Measurements from ENCODE around the gene ABRACL. TPM values are rescaled to one million over a fixed set of nuclear protein-coding genes. Genes with fewer than 3 reads are reported as not detected.
A peak's percentile ranks its signal among the peaks of the same experiment; 100 is the strongest.

ABRACL gene
- total and polyA plus RNA-seq, 9 of the 15 experiments (the other 6 are each of a cell fraction or from before 2014, with no cell fraction given), result 1.1 to 5.2 (median 1.9) TPM

DNA sequence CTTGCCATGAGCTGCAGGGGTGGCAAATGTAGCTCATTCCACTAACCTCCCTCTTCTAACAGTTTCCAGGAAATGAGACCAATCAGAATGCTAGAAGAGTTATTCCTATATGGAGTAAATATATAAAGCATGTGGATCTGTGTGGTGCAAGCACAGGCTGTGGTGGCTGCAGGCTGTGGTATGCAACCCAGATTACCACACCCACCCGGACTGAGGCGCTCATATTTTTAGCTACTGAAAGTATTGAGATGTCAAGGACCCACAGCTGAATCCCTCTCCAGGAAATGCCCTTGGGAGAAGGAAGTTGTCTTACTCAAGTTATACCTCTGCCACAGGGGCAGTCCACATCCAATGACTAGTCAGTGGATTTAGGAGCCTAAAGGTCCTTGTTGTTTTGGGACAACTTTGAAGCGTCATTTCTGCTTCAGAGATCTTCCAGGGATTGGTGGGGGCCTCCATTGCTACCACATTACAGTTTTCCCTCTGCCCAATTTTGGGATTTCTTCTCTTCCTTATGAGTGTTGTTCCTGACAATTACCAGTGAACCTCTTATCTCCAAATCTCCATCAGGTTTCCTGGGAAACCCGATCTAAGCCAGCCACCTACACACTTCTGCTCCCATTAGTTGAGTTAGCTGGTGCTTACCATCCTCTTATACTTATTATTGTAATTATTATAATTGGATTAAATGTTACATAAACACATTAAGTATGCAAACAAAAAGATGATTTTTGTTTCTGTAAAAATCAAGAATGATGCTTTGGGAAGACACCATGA, 28.4 kb upstream of the ABRACL start:
- FAIRE-seq, result no peak
- CTCF ChIA-PET (ENCODE audit: low intra/inter-chr PET ratio), result no interaction called here

GRCh38 chr6:139003751-139004150, 24.8 kb upstream of the ABRACL start:
- Histone ChIP-seq H3K9me1 (ENCODE audit: control insufficient read depth, insufficient read depth, low read length) (no peaks in the 10 kb centered on the region), H3K9me3 (replicated peaks; ENCODE audit: control insufficient read depth, insufficient read depth, low read depth, low read length) (no peaks in the 10 kb centered on the region), H3K79me2 (ENCODE audit: control insufficient read depth, insufficient read depth, low read length) (no peaks in the 10 kb centered on the region), H3K9ac (ENCODE audit: insufficient read depth in 1 of 2, low read depth in 2 of 2, low read length in 2 of 2) (no peak overlapping the region), H3K36me3 (ENCODE audit: control insufficient read depth, insufficient read depth, low read length) (no peaks in the 10 kb centered on the region), H3K27me3 (ENCODE audit: control insufficient read depth in 2 of 2, insufficient read depth in 2 of 2, low read length in 2 of 2) (peaks cover 6 to 11% of the 10 kb centered on the region in 2 experiments), H3K4me1 (replicated peaks in 1 of 2; ENCODE audit: control insufficient read depth in 2 of 2, insufficient read depth in 2 of 2, low read length in 2 of 2) (no peaks in the 10 kb centered on the region), H3K4me3 (no peak overlapping the region), H2AFZ (ENCODE audit: low read depth, low read length) (no peak overlapping the region), H4K20me1 (replicated peaks; ENCODE audit: control insufficient read depth, insufficient read depth, low read length) (no peaks in the 10 kb centered on the region), H3K4me2 (ENCODE audit: insufficient read depth, low read length) (no peak overlapping the region), H3K27ac (ENCODE audit: extremely low read depth, low read depth, low read length) (no peak overlapping the region)
- in situ Hi-C loops (cut with MboI) (no loop called here), intact Hi-C loops (cut with micrococcal nuclease) (no loop called here)
- no TSS peak for BruUV-seq (replicated peaks)
- ChIA-PET POLR2A (interaction anchor here (1.0 to 1.2 kb wide), 2 partner anchors 17 to 18 kb away, joined by 3 read pairs; no protein-coding TSS in a partner anchor), CTCF (ENCODE audit: low intra/inter-chr PET ratio) (no interaction called here)
- no peak for FAIRE-seq
- DNase-seq (ENCODE audit: extremely low read depth in 1 of 4, low spot score in 3 of 4), result no peak
- ATAC-seq, result no peak
- no peak for TF ChIP-seq STAT5B (CRISPR knock-in tag; IDR thresholded peaks at IDR 0.05)
- TF ChIP-seq ZNF175 (CRISPR knock-in tag; IDR thresholded peaks at IDR 0.05; ENCODE audit: low read depth), result no peak
- peak; percentile 96 for TF ChIP-seq SPI1 (IDR thresholded peaks at IDR 0.05; ENCODE audit: borderline replicate concordance, low read depth, low read length)

More for the DNA sequence above, 28.4 kb upstream of the ABRACL start:
- no peak overlapping the region for H3K27ac ChIP-seq (ENCODE audit: extremely low read depth, low read depth, low read length)
- DNase-seq (ENCODE audit: extremely low read depth in 1 of 4, low spot score in 3 of 4) (no peak), ATAC-seq (no peak)
- H3K4me1 ChIP-seq (replicated peaks in 1 of 2; ENCODE audit: control insufficient read depth in 2 of 2, insufficient read depth in 2 of 2, low read length in 2 of 2), result no peaks in the 10 kb centered on the region
- H3K4me2 ChIP-seq (ENCODE audit: insufficient read depth, low read length), result no peak overlapping the region
- H4K20me1 ChIP-seq (replicated peaks; ENCODE audit: control insufficient read depth, insufficient read depth, low read length), result no peaks in the 10 kb centered on the region
- POLR2A ChIA-PET, result interaction anchor here (0.5 to 0.6 kb wide), 2 partner anchors 25 to 212 kb away, joined by 3 to 5 read pairs; no protein-coding TSS in a partner anchor
- H3K36me3 ChIP-seq (ENCODE audit: control insufficient read depth, insufficient read depth, low read length), result no peaks in the 10 kb centered on the region
- 1% methylated on average over 4 of the region's 4 CpGs for WGBS (ENCODE audit: insufficient coverage, low coverage, missing lambda C conversion rate)
- intact Hi-C loops (cut with micrococcal nuclease), result no loop called here
- peak; percentile 23; the same call in 1 of the 2 replicates for TF ChIP-seq RFX1 (IDR thresholded peaks at IDR 0.05)
- TF ChIP-seq RAD21 (CRISPR knock-in tag; conservative IDR thresholded peaks at IDR 0.05 in 1 of 2, IDR thresholded peaks at IDR 0.05 in 1 of 2), result no peak
- no peaks in the 10 kb centered on the region for H3K79me2 ChIP-seq (ENCODE audit: control insufficient read depth, insufficient read depth, low read length)
- no peak overlapping the region for H3K9ac ChIP-seq (ENCODE audit: insufficient read depth in 1 of 2, low read depth in 2 of 2, low read length in 2 of 2)
- BruUV-seq (replicated peaks), result no TSS peak
- H2AFZ ChIP-seq (ENCODE audit: low read depth, low read length), result no peak overlapping the region
- no peaks in the 10 kb centered on the region for H3K9me1 ChIP-seq (ENCODE audit: control insufficient read depth, insufficient read depth, low read length)
- in situ Hi-C loops (cut with MboI), result no loop called here
- no peaks in the 10 kb centered on the region for H3K9me3 ChIP-seq (replicated peaks; ENCODE audit: control insufficient read depth, insufficient read depth, low read depth, low read length)
- no peak overlapping the region for H3K4me3 ChIP-seq
- peaks cover 13 to 19% of the 10 kb centered on the region in 2 experiments for H3K27me3 ChIP-seq (ENCODE audit: control insufficient read depth in 2 of 2, insufficient read depth in 2 of 2, low read length in 2 of 2)

Data from K562 (cell line).